A549 (cell line): ENCODE results near the gene EFNA5.

Experiments
- CTCF ChIP-seq: fragments of >200 bp; sonication (Bioruptor Twin); formaldehyde crosslinking; IDR thresholded peaks from 3 replicates; pipeline ENCODE4 v1.5.1; 2016
- EP300 ChIP-seq, 2 experiments: fragments of >200 bp; sonication (Bioruptor Twin); formaldehyde crosslinking; IDR thresholded peaks; 2 replicates in 1 of 2; 3 replicates in 1 of 2; pipeline ENCODE4 v1.6.1; 2016 to 2017
- MAX ChIP-seq: IDR thresholded peaks from 2 replicates; pipeline ENCODE4 v1.6.1; 2012
- POLR2A ChIP-seq: IDR thresholded peaks from 2 replicates; pipeline ENCODE4 v1.6.1; 2012; ENCODE audit warnings: mild to moderate bottlenecking, low read length
- RAD21 ChIP-seq, 2 experiments: fragments of >200 bp in 1 of 2; sonication (Bioruptor Twin) in 1 of 2; formaldehyde crosslinking in 1 of 2; IDR thresholded peaks in 1 of 2; conservative IDR thresholded peaks in 1 of 2; 2 replicates in 1 of 2; 3 replicates in 1 of 2; pipeline ENCODE4 v1.6.1; 2012 to 2018; ENCODE audit warnings: inconsistent platforms in 1 of 2
- ZC3H11A ChIP-seq: fragments of 450-650 bp; IDR thresholded peaks from 2 replicates; pipeline ENCODE4 v1.6.1; 2014; ENCODE audit warnings: antibody characterized with exemption, mild to moderate bottlenecking

- no peak for TF ChIP-seq RAD21 (conservative IDR thresholded peaks at IDR 0.05 in 1 of 2, IDR thresholded peaks at IDR 0.05 in 1 of 2)
- TF ChIP-seq MAX, result no peak
- no peak for TF ChIP-seq EP300 (IDR thresholded peaks at IDR 0.05)
- TF ChIP-seq POLR2A, result no peak
- no peak for TF ChIP-seq CTCF
- TF ChIP-seq ZC3H11A, result no peak
These were observed 25.3 kb upstream of the EFNA5 start for GRCh38 chr5:107696080-107696479.
